ENCODE results near the gene RNF152. TPM values are rescaled to one million over a fixed set of nuclear protein-coding genes. Genes with fewer than 3 reads are reported as not detected.

The RNF152 gene
- total RNA-seq, 2 donors from 2014 or later: 7.7 to 11.3 TPM

- no peaks in the 10 kb centered on the region for H3K9me3 ChIP-seq
- H3K4me3 ChIP-seq: no peak overlapping the region
- no peak for TF ChIP-seq CTCF (IDR thresholded peaks at IDR 0.05)
- no peak for DNase-seq (ENCODE audit: low spot score)
- no peaks in the 10 kb centered on the region for H3K27me3 ChIP-seq
- peaks cover 0 to 12% of the 10 kb centered on the region in 2 donors for H3K4me1 ChIP-seq
- no peaks in the 10 kb centered on the region for H3K36me3 ChIP-seq
- peak overlapping the region in 1 of 2 donors; percentile 29 for H3K27ac ChIP-seq
These were observed 50.7 kb downstream of the RNF152 start for GRCh38 chr18:61842146-61842545.

- Histone ChIP-seq H3K36me3 (no peaks in the 10 kb centered on the region), H3K27ac (peak overlapping the region in 1 of 2 donors; percentile 29), H3K4me1 (peaks cover 0 to 12% of the 10 kb centered on the region in 2 donors), H3K9me3 (no peaks in the 10 kb centered on the region), H3K27me3 (no peaks in the 10 kb centered on the region), H3K4me3 (no peak overlapping the region)
- no peak for TF ChIP-seq CTCF (IDR thresholded peaks at IDR 0.05)
- DNase-seq (ENCODE audit: low spot score): no peak
These were observed 51.1 kb downstream of the RNF152 start for GRCh38 chr18:61841706-61842105.

GRCh38 chr18:61840324-61840723, 52.5 kb downstream of the RNF152 start:
- DNase-seq (ENCODE audit: low spot score): no peak
- H3K9me3 ChIP-seq: peaks cover 0 to 6% of the 10 kb centered on the region in 2 donors
- peaks cover 0 to 12% of the 10 kb centered on the region in 2 donors for H3K4me1 ChIP-seq
- H3K4me3 ChIP-seq: no peak overlapping the region
- H3K36me3 ChIP-seq: no peaks in the 10 kb centered on the region
- TF ChIP-seq CTCF (IDR thresholded peaks at IDR 0.05): no peak
- H3K27ac ChIP-seq: no peak overlapping the region
- H3K27me3 ChIP-seq: no peaks in the 10 kb centered on the region

- Histone ChIP-seq H3K4me3 (no peak overlapping the region), H3K27ac (peak overlapping the region in 1 of 2 donors; percentile 11), H3K9me3 (peaks cover 0 to 6% of the 10 kb centered on the region in 2 donors), H3K36me3 (no peaks in the 10 kb centered on the region), H3K4me1 (peaks cover 0 to 21% of the 10 kb centered on the region in 2 donors), H3K27me3 (no peaks in the 10 kb centered on the region)
- TF ChIP-seq CTCF (IDR thresholded peaks at IDR 0.05): no peak
- no peak for DNase-seq (ENCODE audit: low spot score)
These were observed 54.3 kb downstream of the RNF152 start for GRCh38 chr18:61838521-61838920.

GRCh38 chr18:61833978-61834377, 58.8 kb downstream of the RNF152 start:
- no peak overlapping the region for H3K4me3 ChIP-seq
- peak overlapping the region in 1 of 2 donors; percentile 12 for H3K27ac ChIP-seq
- no peaks in the 10 kb centered on the region for H3K27me3 ChIP-seq
- H3K9me3 ChIP-seq: peaks cover 0 to 6% of the 10 kb centered on the region in 2 donors
- DNase-seq (ENCODE audit: low spot score): no peak
- peaks cover 0 to 31% of the 10 kb centered on the region in 2 donors for H3K4me1 ChIP-seq
- no peak for TF ChIP-seq CTCF (IDR thresholded peaks at IDR 0.05)
- H3K36me3 ChIP-seq: no peaks in the 10 kb centered on the region

GRCh38 chr18:61833387-61833786, 59.4 kb downstream of the RNF152 start:
- H3K36me3 ChIP-seq: no peaks in the 10 kb centered on the region
- no peaks in the 10 kb centered on the region for H3K27me3 ChIP-seq
- no peak overlapping the region for H3K4me3 ChIP-seq
- TF ChIP-seq CTCF (IDR thresholded peaks at IDR 0.05): no peak
- DNase-seq (ENCODE audit: low spot score): no peak
- peaks cover 0 to 6% of the 10 kb centered on the region in 2 donors for H3K9me3 ChIP-seq
- peak overlapping the region in 1 of 2 donors; percentile 23 for H3K27ac ChIP-seq
- H3K4me1 ChIP-seq: peaks cover 0 to 31% of the 10 kb centered on the region in 2 donors

Data from right atrium auricular region (tissue), 2 donors.